ENCODE results near the gene IRX6.

IRX6 gene

GRCh38 chr16:55323637-55324271 is at the start of gene IRX6:
Gene IRX6 (plus strand): TSS chr16:55324203. CDS start chr16:55325092, 889 bp downstream.
- DNase-seq (ENCODE audit: low read depth in 2 of 2), result no peak

GRCh38 chr16:55274391-55274790 is 49.6 kb upstream of the IRX6 start:
- DNase-seq (ENCODE audit: low read depth in 2 of 2), result no peak

GRCh38 chr16:55275167-55275566 is 48.8 kb upstream of the IRX6 start:
- DNase-seq (ENCODE audit: low read depth in 2 of 2), result no peak

GRCh38 chr16:55275869-55276268 is 48.1 kb upstream of the IRX6 start:
- DNase-seq (ENCODE audit: low read depth in 2 of 2), result no peak

GRCh38 chr16:55277536-55277935 is 46.5 kb upstream of the IRX6 start:
- DNase-seq (ENCODE audit: low read depth in 2 of 2), result no peak

GRCh38 chr16:55279598-55279997 is 44.4 kb upstream of the IRX6 start:
- no peak for DNase-seq (ENCODE audit: low read depth in 2 of 2)

- no peak for DNase-seq (ENCODE audit: low read depth in 2 of 2)
Measured at GRCh38 chr16:55280587-55280986, 43.4 kb upstream of the IRX6 start.

GRCh38 chr16:55282441-55282840 is 41.6 kb upstream of the IRX6 start:
- DNase-seq (ENCODE audit: low read depth in 2 of 2), result no peak

GRCh38 chr16:55283812-55284717 is 39.9 kb upstream of the IRX6 start:
- DNase-seq (ENCODE audit: low read depth in 2 of 2), result no peak

- no peak for DNase-seq (ENCODE audit: low read depth in 2 of 2)
Measured at GRCh38 chr16:55284718-55285099, 39.3 kb upstream of the IRX6 start.

- DNase-seq (ENCODE audit: low read depth in 2 of 2), result no peak
Measured at GRCh38 chr16:55285586-55285985, 38.4 kb upstream of the IRX6 start.

GRCh38 chr16:55289353-55289752 is 34.6 kb upstream of the IRX6 start:
- no peak for DNase-seq (ENCODE audit: low read depth in 2 of 2)

- DNase-seq (ENCODE audit: low read depth in 2 of 2), result no peak
Measured at GRCh38 chr16:55291847-55292246, 32.2 kb upstream of the IRX6 start.

GRCh38 chr16:55292491-55292890 is 31.5 kb upstream of the IRX6 start:
- no peak for DNase-seq (ENCODE audit: low read depth in 2 of 2)

GRCh38 chr16:55294129-55294528 is 29.9 kb upstream of the IRX6 start:
- DNase-seq (ENCODE audit: low read depth in 2 of 2), result no peak

GRCh38 chr16:55294931-55295342 is 29.1 kb upstream of the IRX6 start:
- no peak for DNase-seq (ENCODE audit: low read depth in 2 of 2)

- no peak for DNase-seq (ENCODE audit: low read depth in 2 of 2)
Measured at GRCh38 chr16:55297062-55297909, 26.7 kb upstream of the IRX6 start.

- DNase-seq (ENCODE audit: low read depth in 2 of 2), result no peak
Measured at GRCh38 chr16:55297910-55298479, 26.0 kb upstream of the IRX6 start.

- no peak for DNase-seq (ENCODE audit: low read depth in 2 of 2)
Measured at GRCh38 chr16:55301385-55302008, 22.5 kb upstream of the IRX6 start.

- DNase-seq (ENCODE audit: low read depth in 2 of 2), result no peak
Measured at GRCh38 chr16:55302635-55303034, 21.4 kb upstream of the IRX6 start.

GRCh38 chr16:55308973-55309372 is 15.0 kb upstream of the IRX6 start:
- no peak for DNase-seq (ENCODE audit: low read depth in 2 of 2)
